Measurements from ENCODE around the gene MICB.
A peak's percentile ranks its signal among the peaks of the same experiment; 100 is the strongest.

MICB gene

GRCh38 chr6:31468311-31468710 is 29.6 kb upstream of the MICB start:
- H3K4me3 ChIP-seq (ENCODE audit: low read depth, low read length), result no peak overlapping the region
- TF ChIP-seq CTCF (IDR thresholded peaks at IDR 0.05; ENCODE audit: borderline replicate concordance, insufficient read depth, low read depth, low read length), result no peak

GRCh38 chr6:31470801-31471200 is 27.1 kb upstream of the MICB start:
- no peak for TF ChIP-seq CTCF (IDR thresholded peaks at IDR 0.05; ENCODE audit: borderline replicate concordance, insufficient read depth, low read depth, low read length)

GRCh38 chr6:31471711-31472110 is 26.2 kb upstream of the MICB start:
- H3K4me3 ChIP-seq (ENCODE audit: low read depth, low read length), result no peak overlapping the region
- TF ChIP-seq CTCF (IDR thresholded peaks at IDR 0.05; ENCODE audit: borderline replicate concordance, insufficient read depth, low read depth, low read length), result no peak

More at GRCh38 chr6:31470801-31471200, 27.1 kb upstream of the MICB start:
- H3K4me3 ChIP-seq (ENCODE audit: low read depth, low read length), result no peak overlapping the region

GRCh38 chr6:31472259-31472658 is 25.7 kb upstream of the MICB start:
- TF ChIP-seq CTCF (IDR thresholded peaks at IDR 0.05; ENCODE audit: borderline replicate concordance, insufficient read depth, low read depth, low read length), result no peak
- no peak overlapping the region for H3K4me3 ChIP-seq (ENCODE audit: low read depth, low read length)

GRCh38 chr6:31473244-31473643 is 24.7 kb upstream of the MICB start:
- no peak for TF ChIP-seq CTCF (IDR thresholded peaks at IDR 0.05; ENCODE audit: borderline replicate concordance, insufficient read depth, low read depth, low read length)
- no peak overlapping the region for H3K4me3 ChIP-seq (ENCODE audit: low read depth, low read length)

- H3K4me3 ChIP-seq (ENCODE audit: low read depth, low read length), result no peak overlapping the region
- no peak for TF ChIP-seq CTCF (IDR thresholded peaks at IDR 0.05; ENCODE audit: borderline replicate concordance, insufficient read depth, low read depth, low read length)
These were observed 23.9 kb upstream of the MICB start for GRCh38 chr6:31473780-31474761.

GRCh38 chr6:31474871-31475286 is 23.1 kb upstream of the MICB start:
- peak; percentile 69 for TF ChIP-seq CTCF (IDR thresholded peaks at IDR 0.05; ENCODE audit: borderline replicate concordance, insufficient read depth, low read depth, low read length)

More at GRCh38 chr6:31474871-31475286, 23.1 kb upstream of the MICB start:
- H3K4me3 ChIP-seq (ENCODE audit: low read depth, low read length), result no peak overlapping the region

All from GM12875 (cell line).